Neural progenitor cell (in vitro differentiated cells): ENCODE measurements around the gene PAK6. TPM values are rescaled to one million over a fixed set of nuclear protein-coding genes. Genes with fewer than 3 reads are reported as not detected.

Experiments used
- DNase-seq: peaks from one replicate; pipeline ENCODE4 v3.0.0-alpha.2; 2016; ENCODE audit warnings: low spot score
- H2AFZ ChIP-seq: fragments of 200-600 bp; sonication (generic); replicated peaks from 2 replicates; pipeline ENCODE4 v1.6.1; 2016; ENCODE audit warnings: antibody characterized with exemption
- H3F3A ChIP-seq: fragments of 200-600 bp; sonication (generic); 2 replicates; pipeline ENCODE4 v1.6.1; 2016; ENCODE audit warnings: antibody characterized with exemption, low read depth
- H3K27ac ChIP-seq: fragments of 200-600 bp; sonication (generic); 2 replicates; pipeline ENCODE4 v1.5.1; 2016; ENCODE audit warnings: mild to moderate bottlenecking
- H3K27me3 ChIP-seq: fragments of 200-600 bp; sonication (generic); 2 replicates; pipeline ENCODE4 v1.6.1; 2016; ENCODE audit warnings: mild to moderate bottlenecking, moderate library complexity
- H3K36me3 ChIP-seq: fragments of 200-600 bp; sonication (generic); 2 replicates; pipeline ENCODE4 v1.5.1; 2016
- H3K4me1 ChIP-seq: fragments of 200-600 bp; sonication (generic); 2 replicates; pipeline ENCODE4 v1.6.1; 2016; ENCODE audit warnings: mixed run types
- H3K4me2 ChIP-seq: fragments of 200-600 bp; sonication (generic); 2 replicates; pipeline ENCODE4 v1.6.1; 2016
- H3K4me3 ChIP-seq: fragments of 200-600 bp; sonication (generic); 2 replicates; pipeline ENCODE4 v1.5.1; 2016
- H3K79me2 ChIP-seq: fragments of 200-600 bp; sonication (generic); 2 replicates; pipeline ENCODE4 v1.6.1; 2016; ENCODE audit warnings: low read depth
- H3K9ac ChIP-seq: fragments of 200-600 bp; sonication (generic); 2 replicates; pipeline ENCODE4 v1.6.1; 2016
- H3K9me3 ChIP-seq: fragments of 200-600 bp; sonication (generic); 2 replicates; pipeline ENCODE4 v1.5.1; 2016; ENCODE audit warnings: low read depth
- H4K20me1 ChIP-seq: fragments of 200-600 bp; sonication (generic); 2 replicates; pipeline ENCODE4 v1.6.1; 2016; ENCODE audit warnings: low read depth
- H3K27ac Mint-ChIP-seq: 3 replicates; pipeline ENCODE4 v1.8.0; 2021; ENCODE audit warnings: mixed read lengths
- H3K27me3 Mint-ChIP-seq: 2 replicates; pipeline ENCODE4 v1.8.0; 2022; ENCODE audit warnings: low read depth, mild to moderate bottlenecking, inconsistent platforms, moderate library complexity, mixed read lengths; ENCODE audit not compliant: insufficient read depth
- H3K36me3 Mint-ChIP-seq: 3 replicates; pipeline ENCODE4 v1.8.0; 2021; ENCODE audit warnings: mixed read lengths
- H3K4me1 Mint-ChIP-seq: 3 replicates; pipeline ENCODE4 v1.8.0; 2021; ENCODE audit warnings: mixed read lengths
- H3K4me3 Mint-ChIP-seq: 3 replicates; pipeline ENCODE4 v1.8.0; 2021; ENCODE audit warnings: mild to moderate bottlenecking, moderate library complexity, mixed read lengths
- H3K9me3 Mint-ChIP-seq: 3 replicates; pipeline ENCODE4 v1.8.0; 2020; ENCODE audit warnings: mixed read lengths
- CTCF ChIP-seq: fragments of 200-600 bp; sonication (generic); IDR thresholded peaks from 2 replicates; pipeline ENCODE4 v1.5.1; 2017; ENCODE audit warnings: antibody characterized with exemption, mild to moderate bottlenecking
- EZH2 ChIP-seq: fragments of 200-600 bp; sonication (generic); IDR thresholded peaks from 2 replicates; pipeline ENCODE4 v1.6.1; 2017; ENCODE audit warnings: antibody characterized with exemption, mild to moderate bottlenecking, moderate library complexity
- EZH2phosphoT487 ChIP-seq: fragments of 200-600 bp; sonication (generic); IDR thresholded peaks from 2 replicates; pipeline ENCODE4 v1.6.1; 2017; ENCODE audit warnings: antibody characterized with exemption
- total RNA-seq: library from RNA; depleted of rRNA; stranded (reverse); fragments of >200 nt; gene quantifications from 2 replicates; pipeline ENCODE4 v1.2.3, GENCODE V29; 2015; ENCODE audit warnings: low replicate concordance

PAK6 gene
- total RNA-seq, 1 donor from 2014 or later: not detected

GRCh38 chr15:40229316-40229715, 9.5 kb upstream of the PAK6 start:
- no peak for TF ChIP-seq EZH2phosphoT487
- TF ChIP-seq EZH2: no peak
- no peak for TF ChIP-seq CTCF
- H3K36me3 Mint-ChIP-seq: peaks cover 8% of the 10 kb centered on the region
- no peak overlapping the region for H2AFZ ChIP-seq
- no peak for DNase-seq
- H3K9me3 ChIP-seq: no peaks in the 10 kb centered on the region
- H3K4me1 ChIP-seq: no peaks in the 10 kb centered on the region
- H3K9me3 Mint-ChIP-seq: no peaks in the 10 kb centered on the region
- H3K4me3 Mint-ChIP-seq: no peak overlapping the region
- no peak overlapping the region for H3K9ac ChIP-seq
- H3F3A ChIP-seq: peaks cover 7% of the 10 kb centered on the region
- no peak overlapping the region for H3K4me3 ChIP-seq
- no peaks in the 10 kb centered on the region for H3K79me2 ChIP-seq
- H3K27me3 Mint-ChIP-seq: no peaks in the 10 kb centered on the region
- no peaks in the 10 kb centered on the region for H4K20me1 ChIP-seq
- H3K27ac Mint-ChIP-seq: no peak overlapping the region
- no peak overlapping the region for H3K27ac ChIP-seq
- H3K4me1 Mint-ChIP-seq: no peaks in the 10 kb centered on the region
- no peaks in the 10 kb centered on the region for H3K36me3 ChIP-seq
- H3K4me2 ChIP-seq: no peak overlapping the region
- H3K27me3 ChIP-seq: no peaks in the 10 kb centered on the region

- no peaks in the 10 kb centered on the region for H3K4me1 ChIP-seq
- Mint-ChIP-seq H3K4me3 (no peak overlapping the region), H3K36me3 (peaks cover 8% of the 10 kb centered on the region), H3K27me3 (no peaks in the 10 kb centered on the region), H3K27ac (no peak overlapping the region), H3K4me1 (peaks cover 3% of the 10 kb centered on the region), H3K9me3 (no peaks in the 10 kb centered on the region)
- no peak overlapping the region for H3K4me3 ChIP-seq
- H3K36me3 ChIP-seq: no peaks in the 10 kb centered on the region
- H3K9me3 ChIP-seq: no peaks in the 10 kb centered on the region
- no peak overlapping the region for H3K9ac ChIP-seq
- H3K4me2 ChIP-seq: no peak overlapping the region
- H3F3A ChIP-seq: peaks cover 6% of the 10 kb centered on the region
- H3K27ac ChIP-seq: no peak overlapping the region
- TF ChIP-seq EZH2: no peak
- no peaks in the 10 kb centered on the region for H4K20me1 ChIP-seq
- H2AFZ ChIP-seq: no peak overlapping the region
- no peak for DNase-seq
- H3K27me3 ChIP-seq: no peaks in the 10 kb centered on the region
- no peaks in the 10 kb centered on the region for H3K79me2 ChIP-seq
Observed at GRCh38 chr15:40229956-40230355, 8.9 kb upstream of the PAK6 start.

- TF ChIP-seq EZH2phosphoT487: no peak
- no peak for TF ChIP-seq CTCF
- TF ChIP-seq EZH2: no peak
Observed at GRCh38 chr15:40232625-40233070, 6.2 kb upstream of the PAK6 start.

GRCh38 chr15:40233727-40234577, 4.9 kb upstream of the PAK6 start:
- Mint-ChIP-seq H3K4me3 (no peak overlapping the region), H3K36me3 (peaks cover 5% of the 10 kb centered on the region), H3K4me1 (peaks cover 12% of the 10 kb centered on the region), H3K27me3 (peaks cover 3% of the 10 kb centered on the region), H3K27ac (no peak overlapping the region), H3K9me3 (no peaks in the 10 kb centered on the region)
- no peak overlapping the region for H3K27ac ChIP-seq
- H3K4me3 ChIP-seq: no peak overlapping the region
- peaks cover 4% of the 10 kb centered on the region for H3K4me1 ChIP-seq
- H3K27me3 ChIP-seq: peaks cover 17% of the 10 kb centered on the region
- no peaks in the 10 kb centered on the region for H4K20me1 ChIP-seq
- TF ChIP-seq EZH2phosphoT487: no peak
- TF ChIP-seq EZH2: no peak
- no peak for TF ChIP-seq CTCF
- DNase-seq: no peak
- no peak overlapping the region for H3K4me2 ChIP-seq
- no peaks in the 10 kb centered on the region for H3K36me3 ChIP-seq
- H3K79me2 ChIP-seq: no peaks in the 10 kb centered on the region
- H3K9me3 ChIP-seq: no peaks in the 10 kb centered on the region
- no peak overlapping the region for H3K9ac ChIP-seq
- peaks cover 7% of the 10 kb centered on the region for H3F3A ChIP-seq
- no peak overlapping the region for H2AFZ ChIP-seq

More at GRCh38 chr15:40232625-40233070, 6.2 kb upstream of the PAK6 start:
- Histone ChIP-seq H3K79me2 (no peaks in the 10 kb centered on the region), H3K9ac (no peak overlapping the region), H3K9me3 (no peaks in the 10 kb centered on the region), H4K20me1 (no peaks in the 10 kb centered on the region), H3F3A (peaks cover 7% of the 10 kb centered on the region), H3K27ac (no peak overlapping the region), H3K4me1 (no peaks in the 10 kb centered on the region), H3K4me2 (no peak overlapping the region), H3K27me3 (peaks cover 4% of the 10 kb centered on the region), H3K36me3 (no peaks in the 10 kb centered on the region), H3K4me3 (no peak overlapping the region), H2AFZ (no peak overlapping the region)
- H3K9me3 Mint-ChIP-seq: no peaks in the 10 kb centered on the region
- no peak for DNase-seq
- H3K27ac Mint-ChIP-seq: no peak overlapping the region
- H3K4me1 Mint-ChIP-seq: peaks cover 7% of the 10 kb centered on the region
- no peak overlapping the region for H3K4me3 Mint-ChIP-seq
- H3K36me3 Mint-ChIP-seq: peaks cover 5% of the 10 kb centered on the region
- peaks cover 2% of the 10 kb centered on the region for H3K27me3 Mint-ChIP-seq
